IPS DF 6.9 (cell line): ENCODE data around the gene QRICH2.

Experiments
- DNase-seq: peaks from one replicate; pipeline ENCODE4 v3.0.0-alpha.2; 2013; ENCODE audit warnings: low read depth, low spot score
- H3K27ac ChIP-seq: one replicate; pipeline ENCODE4 v1.5.1; 2013; ENCODE audit warnings: low read length, control low read depth
- H3K27me3 ChIP-seq: 2 replicates; pipeline ENCODE4 v1.6.1; 2013; ENCODE audit warnings: mild to moderate bottlenecking, low read length; ENCODE audit not compliant: control insufficient read depth, insufficient read depth
- H3K36me3 ChIP-seq: 2 replicates; pipeline ENCODE4 v1.6.1; 2013; ENCODE audit warnings: low read length; ENCODE audit not compliant: control insufficient read depth, insufficient read depth
- H3K4me1 ChIP-seq: 2 replicates; pipeline ENCODE4 v1.6.1; 2013; ENCODE audit warnings: low read length; ENCODE audit not compliant: control insufficient read depth, insufficient read depth
- H3K4me3 ChIP-seq: 2 replicates; pipeline ENCODE4 v1.5.1; 2013; ENCODE audit warnings: mild to moderate bottlenecking, low read length
- H3K9me3 ChIP-seq: 2 replicates; pipeline ENCODE4 v1.6.1; 2013; ENCODE audit warnings: low read length, inconsistent platforms; ENCODE audit not compliant: control insufficient read depth, insufficient read depth
- WGBS: extraction: QIAGEN DNeasy Blood & Tissue Kit; methylation state at CpG from one replicate; pipeline ENCODE4 v1.1.7; 2013; ENCODE audit warnings: mixed read lengths, missing lambda C conversion rate; ENCODE audit not compliant: insufficient read length, insufficient coverage; 5-methylcytosine and 5-hydroxymethylcytosine counted together

Gene QRICH2

GRCh38 chr17:76307966-76308338 lies at the start of gene QRICH2:
TSS of gene QRICH2 (minus strand) at chr17:76308276. CDS start at chr17:76307998, 278 bp downstream.
- H3K27me3 ChIP-seq, result no peaks in the 10 kb centered on the region
- no peak for DNase-seq
- no peaks in the 10 kb centered on the region; the same call in 1 of the 2 replicates for H3K9me3 ChIP-seq
- H3K36me3 ChIP-seq, result 0 out of 2 replicates have a peak, but pooled peaks cover 2% of the 10 kb centered on the region
- no peak within 1 kb of the TSS for H3K4me3 ChIP-seq
- H3K27ac ChIP-seq, result no peak within 1 kb of the TSS
- H3K4me1 ChIP-seq, result no peaks in the 10 kb centered on the region
- WGBS, result no CpG with 5 or more reads among the region's 44 CpGs

- H3K36me3 ChIP-seq, result no peaks in the 10 kb centered on the region
- peaks cover under 1% of the 10 kb centered on the region; the same call in 1 of the 2 replicates for H3K4me1 ChIP-seq
- H3K27me3 ChIP-seq, result no peaks in the 10 kb centered on the region
- WGBS, result no CpG with 5 or more reads among the region's 6 CpGs
- H3K9me3 ChIP-seq, result no peaks in the 10 kb centered on the region
- no peak for DNase-seq
- no peak overlapping the region for H3K27ac ChIP-seq
- H3K4me3 ChIP-seq, result no peak overlapping the region
These were observed 49.6 kb upstream of the QRICH2 start for GRCh38 chr17:76357597-76358158.

GRCh38 chr17:76356803-76357456 lies 48.9 kb upstream of the QRICH2 start:
- Histone ChIP-seq H3K4me1 (peaks cover 1% of the 10 kb centered on the region; the same call in 1 of the 2 replicates), H3K4me3 (no peak overlapping the region), H3K27me3 (no peaks in the 10 kb centered on the region), H3K9me3 (no peaks in the 10 kb centered on the region), H3K27ac (no peak overlapping the region), H3K36me3 (no peaks in the 10 kb centered on the region)
- no CpG with 5 or more reads among the region's 12 CpGs for WGBS
- no peak for DNase-seq

GRCh38 chr17:76354747-76355310 lies 46.8 kb upstream of the QRICH2 start:
- WGBS, result no CpG with 5 or more reads among the region's 13 CpGs
- H3K27me3 ChIP-seq, result no peaks in the 10 kb centered on the region
- H3K9me3 ChIP-seq, result no peaks in the 10 kb centered on the region
- H3K27ac ChIP-seq, result no peak overlapping the region
- DNase-seq, result no peak
- no peaks in the 10 kb centered on the region for H3K36me3 ChIP-seq
- H3K4me3 ChIP-seq, result no peak overlapping the region
- H3K4me1 ChIP-seq, result peaks cover 1% of the 10 kb centered on the region; the same call in 1 of the 2 replicates

GRCh38 chr17:76354317-76354729 lies 46.2 kb upstream of the QRICH2 start:
- Histone ChIP-seq H3K27me3 (no peaks in the 10 kb centered on the region), H3K4me3 (peak overlapping the region; percentile 93; the same call in 1 of the 2 replicates), H3K9me3 (no peaks in the 10 kb centered on the region), H3K27ac (no peak overlapping the region), H3K4me1 (peaks cover 1% of the 10 kb centered on the region; the same call in 1 of the 2 replicates), H3K36me3 (no peaks in the 10 kb centered on the region)
- DNase-seq, result no peak
- WGBS, result no CpG with 5 or more reads among the region's 18 CpGs

- peaks cover 1% of the 10 kb centered on the region; the same call in 1 of the 2 replicates for H3K4me1 ChIP-seq
- no peaks in the 10 kb centered on the region for H3K27me3 ChIP-seq
- peak within 1 kb of the TSS; percentile 93 for H3K4me3 ChIP-seq
- H3K9me3 ChIP-seq, result no peaks in the 10 kb centered on the region
- H3K36me3 ChIP-seq, result no peaks in the 10 kb centered on the region
- WGBS, result no CpG with 5 or more reads among the region's 75 CpGs
- DNase-seq, result peak; percentile 82
- H3K27ac ChIP-seq, result no peak within 1 kb of the TSS
These were observed 45.7 kb upstream of the QRICH2 start, which contains the start of gene PRPSAP1 for GRCh38 chr17:76353599-76354316. TSS of gene PRPSAP1 (minus strand) at chr17:76353916. CDS start at chr17:76353703, 213 bp downstream.

GRCh38 chr17:76353004-76353598 lies 45.0 kb upstream of the QRICH2 start:
- no peaks in the 10 kb centered on the region for H3K9me3 ChIP-seq
- no peaks in the 10 kb centered on the region for H3K36me3 ChIP-seq
- peaks cover 1% of the 10 kb centered on the region; the same call in 1 of the 2 replicates for H3K4me1 ChIP-seq
- peak overlapping the region; percentile 93; the same call in 1 of the 2 replicates for H3K4me3 ChIP-seq
- no peak overlapping the region for H3K27ac ChIP-seq
- WGBS, result no CpG with 5 or more reads among the region's 51 CpGs
- H3K27me3 ChIP-seq, result no peaks in the 10 kb centered on the region
- DNase-seq, result no peak

GRCh38 chr17:76351526-76352071 lies 43.5 kb upstream of the QRICH2 start:
- Histone ChIP-seq H3K36me3 (peaks cover 4% of the 10 kb centered on the region), H3K27me3 (no peaks in the 10 kb centered on the region), H3K9me3 (no peaks in the 10 kb centered on the region), H3K4me3 (no peak overlapping the region), H3K27ac (no peak overlapping the region), H3K4me1 (peaks cover 1% of the 10 kb centered on the region; the same call in 1 of the 2 replicates)
- DNase-seq, result no peak
- WGBS, result no CpG with 5 or more reads among the region's 9 CpGs

- WGBS, result no CpG with 5 or more reads among the region's 5 CpGs
- Histone ChIP-seq H3K9me3 (no peaks in the 10 kb centered on the region), H3K27ac (no peak overlapping the region), H3K4me3 (no peak overlapping the region), H3K36me3 (peaks cover 4% of the 10 kb centered on the region), H3K27me3 (no peaks in the 10 kb centered on the region), H3K4me1 (peaks cover 1% of the 10 kb centered on the region; the same call in 1 of the 2 replicates)
- DNase-seq, result no peak
These were observed 42.4 kb upstream of the QRICH2 start for GRCh38 chr17:76350463-76350862.
